ENCODE results near the gene AKAP6.

GRCh38 chr14:32525591-32525990 lies 196.5 kb downstream of the AKAP6 start:
- TF ChIP-seq, protein P1, sequence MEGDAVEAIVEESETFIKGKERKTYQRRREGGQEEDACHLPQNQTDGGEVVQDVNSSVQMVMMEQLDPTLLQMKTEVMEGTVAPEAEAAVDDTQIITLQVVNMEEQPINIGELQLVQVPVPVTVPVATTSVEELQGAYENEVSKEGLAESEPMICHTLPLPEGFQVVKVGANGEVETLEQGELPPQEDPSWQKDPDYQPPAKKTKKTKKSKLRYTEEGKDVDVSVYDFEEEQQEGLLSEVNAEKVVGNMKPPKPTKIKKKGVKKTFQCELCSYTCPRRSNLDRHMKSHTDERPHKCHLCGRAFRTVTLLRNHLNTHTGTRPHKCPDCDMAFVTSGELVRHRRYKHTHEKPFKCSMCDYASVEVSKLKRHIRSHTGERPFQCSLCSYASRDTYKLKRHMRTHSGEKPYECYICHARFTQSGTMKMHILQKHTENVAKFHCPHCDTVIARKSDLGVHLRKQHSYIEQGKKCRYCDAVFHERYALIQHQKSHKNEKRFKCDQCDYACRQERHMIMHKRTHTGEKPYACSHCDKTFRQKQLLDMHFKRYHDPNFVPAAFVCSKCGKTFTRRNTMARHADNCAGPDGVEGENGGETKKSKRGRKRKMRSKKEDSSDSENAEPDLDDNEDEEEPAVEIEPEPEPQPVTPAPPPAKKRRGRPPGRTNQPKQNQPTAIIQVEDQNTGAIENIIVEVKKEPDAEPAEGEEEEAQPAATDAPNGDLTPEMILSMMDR (IDR thresholded peaks at IDR 0.05; ENCODE audit: low read depth, low read length, missing input control): no peak
- TF ChIP-seq RAD21 (IDR thresholded peaks at IDR 0.05) (no peak), HNF4G (IDR thresholded peaks at IDR 0.05) (no peak), HNF4A (conservative IDR thresholded peaks at IDR 0.05) (no peak), GABPA (IDR thresholded peaks at IDR 0.05 in 1 of 2, conservative IDR thresholded peaks at IDR 0.05 in 1 of 2) (no peak), REST (IDR thresholded peaks at IDR 0.05) (no peak), YY1 (IDR thresholded peaks at IDR 0.05) (no peak), EGR1 (IDR thresholded peaks at IDR 0.05; ENCODE audit: low read depth in 2 of 2) (no peak), TAF1 (conservative IDR thresholded peaks at IDR 0.05) (no peak)
